MCF 10A (cell line): ENCODE data around the gene TXLNB. TPM values are rescaled to one million over a fixed set of nuclear protein-coding genes. Genes with fewer than 3 reads are reported as not detected.

Experiments
- BruUV-seq: library from RNA; stranded (reverse); fragments of 400-500 nt; replicated peaks from 2 replicates; lab custom pipeline; 2021; lab: Mats Ljungman, UMichigan
- CTCF ChIA-PET: fragments of 300-600 bp; sonication (Branson Sonifier 250); formaldehyde crosslinking; extraction: SDS; loops from one replicate; lab custom pipeline; 2021; ENCODE audit warnings: antibody characterized with exemption, inconsistent platforms; lab: Yijun Ruan, JAX
- POLR2A ChIA-PET: fragments of 300-600, 350-650 bp; sonication (Branson Sonifier 250); formaldehyde crosslinking; extraction: SDS; loops from one replicate; lab custom pipeline; 2020; ENCODE audit warnings: antibody characterized with exemption, inconsistent platforms; lab: Yijun Ruan, JAX
- DNase-seq: peaks from one replicate; pipeline ENCODE4 v3.0.0-alpha.2; 2018; ENCODE audit not compliant: unreplicated experiment
- H3K27ac Mint-ChIP-seq: one replicate; pipeline ENCODE4 v1.8.0; 2022; ENCODE audit warnings: mild to moderate bottlenecking, low read depth, mixed read lengths; ENCODE audit not compliant: unreplicated experiment
- H3K27me3 Mint-ChIP-seq: one replicate; pipeline ENCODE4 v1.8.0; 2022; ENCODE audit warnings: mixed read lengths; ENCODE audit not compliant: insufficient read depth, unreplicated experiment
- H3K36me3 Mint-ChIP-seq: one replicate; pipeline ENCODE4 v1.8.0; 2022; ENCODE audit warnings: mild to moderate bottlenecking, moderate library complexity, mixed read lengths; ENCODE audit not compliant: insufficient read depth, unreplicated experiment
- H3K4me1 Mint-ChIP-seq: one replicate; pipeline ENCODE4 v1.8.0; 2022; ENCODE audit warnings: mixed read lengths; ENCODE audit not compliant: insufficient read depth, unreplicated experiment
- H3K4me3 Mint-ChIP-seq: one replicate; pipeline ENCODE4 v1.8.0; 2022; ENCODE audit warnings: mild to moderate bottlenecking, moderate library complexity, mixed read lengths; ENCODE audit not compliant: unreplicated experiment
- H3K9me3 Mint-ChIP-seq: one replicate; pipeline ENCODE4 v1.8.0; 2022; ENCODE audit warnings: mixed read lengths; ENCODE audit not compliant: unreplicated experiment
- intact Hi-C: fragments of 100-400 bp; cut with micrococcal nuclease; formaldehyde crosslinking; loops from 2 replicates; pipeline ENCODE4 v1.14.1; 2022
- total RNA-seq: library from RNA; stranded (reverse); gene quantifications from 2 replicates; pipeline ENCODE4 v1.2.3, GENCODE V29; 2022
- TF ChIP-seq, protein P1 (sequence below): fragments of 200-600 bp; IDR thresholded peaks from one replicate; pipeline ENCODE4 v1.8.0; 2022; ENCODE audit warnings: antibody characterized with exemption, mild to moderate bottlenecking; ENCODE audit not compliant: unreplicated experiment

TXLNB gene
- total RNA-seq, 1 experiment from 2014 or later, result not detected

DNA sequence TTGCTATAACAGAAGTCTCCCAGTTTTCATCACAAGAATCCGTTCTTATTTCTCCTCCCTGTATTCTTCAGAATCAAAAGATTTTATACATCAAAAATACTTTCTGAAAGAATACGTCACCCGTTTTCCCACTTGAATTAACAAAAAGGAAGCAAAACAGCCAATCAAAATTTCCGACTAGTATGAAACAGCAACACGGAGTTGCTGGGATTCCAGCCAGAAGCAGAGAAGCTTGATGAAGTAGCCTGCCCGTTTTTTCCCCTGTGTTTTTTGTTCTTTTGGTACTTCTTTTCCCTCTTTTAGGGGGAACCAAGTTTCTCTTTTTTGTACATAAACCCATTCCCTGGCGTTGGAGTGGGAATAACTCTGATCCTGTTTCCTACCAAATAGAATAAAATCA, 14.6 kb downstream of the TXLNB start:
- ChIA-PET POLR2A (interaction anchor here (0.6 kb wide), 1 partner anchor 10 kb away, joined by 4 read pairs; no protein-coding TSS in a partner anchor), CTCF (no interaction called here)
- DNase-seq, result no peak
- Mint-ChIP-seq H3K4me1 (peaks cover 4% of the 10 kb centered on the region), H3K27ac (no peak overlapping the region), H3K9me3 (no peaks in the 10 kb centered on the region), H3K36me3 (no peaks in the 10 kb centered on the region), H3K4me3 (no peak overlapping the region), H3K27me3 (no peaks in the 10 kb centered on the region)
- intact Hi-C loops, result no loop called here
- TF ChIP-seq, protein P1, sequence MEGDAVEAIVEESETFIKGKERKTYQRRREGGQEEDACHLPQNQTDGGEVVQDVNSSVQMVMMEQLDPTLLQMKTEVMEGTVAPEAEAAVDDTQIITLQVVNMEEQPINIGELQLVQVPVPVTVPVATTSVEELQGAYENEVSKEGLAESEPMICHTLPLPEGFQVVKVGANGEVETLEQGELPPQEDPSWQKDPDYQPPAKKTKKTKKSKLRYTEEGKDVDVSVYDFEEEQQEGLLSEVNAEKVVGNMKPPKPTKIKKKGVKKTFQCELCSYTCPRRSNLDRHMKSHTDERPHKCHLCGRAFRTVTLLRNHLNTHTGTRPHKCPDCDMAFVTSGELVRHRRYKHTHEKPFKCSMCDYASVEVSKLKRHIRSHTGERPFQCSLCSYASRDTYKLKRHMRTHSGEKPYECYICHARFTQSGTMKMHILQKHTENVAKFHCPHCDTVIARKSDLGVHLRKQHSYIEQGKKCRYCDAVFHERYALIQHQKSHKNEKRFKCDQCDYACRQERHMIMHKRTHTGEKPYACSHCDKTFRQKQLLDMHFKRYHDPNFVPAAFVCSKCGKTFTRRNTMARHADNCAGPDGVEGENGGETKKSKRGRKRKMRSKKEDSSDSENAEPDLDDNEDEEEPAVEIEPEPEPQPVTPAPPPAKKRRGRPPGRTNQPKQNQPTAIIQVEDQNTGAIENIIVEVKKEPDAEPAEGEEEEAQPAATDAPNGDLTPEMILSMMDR, result no peak
- BruUV-seq, result no TSS peak

DNA sequence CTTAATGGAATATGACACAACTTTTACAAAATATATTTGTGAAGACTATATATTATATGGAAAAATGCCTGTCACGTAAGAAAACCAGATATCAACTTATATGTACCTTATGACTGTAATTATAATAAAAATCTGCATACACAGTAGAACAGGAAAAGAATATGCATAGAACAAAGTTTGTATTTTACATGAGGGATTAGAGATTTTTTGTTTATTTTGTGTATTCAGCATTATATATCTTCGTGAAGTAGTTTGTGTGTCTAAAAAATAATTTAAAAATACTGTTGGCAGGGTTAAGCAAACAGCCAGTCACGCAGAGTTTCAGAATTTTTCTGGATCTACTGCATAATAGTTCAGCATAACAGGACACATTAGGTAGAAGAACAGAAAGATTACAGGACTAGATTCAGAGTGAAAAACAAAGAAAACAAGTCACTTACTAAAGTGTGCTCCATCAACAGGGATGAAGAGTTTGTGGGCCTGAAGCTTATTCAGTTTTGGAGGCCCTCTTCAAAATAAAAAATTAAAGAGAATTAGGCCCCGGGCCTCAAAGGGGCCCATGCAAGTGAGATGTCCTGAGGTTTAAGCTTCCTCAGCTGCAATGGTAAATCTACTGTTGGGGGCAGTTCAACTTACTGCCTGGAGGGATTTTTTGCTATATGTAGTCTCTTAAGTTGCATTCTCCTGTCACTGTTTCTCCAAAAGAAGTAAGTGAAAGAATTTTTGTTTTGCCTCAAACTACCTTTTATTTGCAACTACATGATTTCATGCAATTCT, 16.3 kb downstream of the TXLNB start:
- no TSS peak for BruUV-seq
- Mint-ChIP-seq H3K4me1 (peaks cover 10% of the 10 kb centered on the region), H3K27me3 (no peaks in the 10 kb centered on the region), H3K36me3 (no peaks in the 10 kb centered on the region), H3K9me3 (no peaks in the 10 kb centered on the region), H3K4me3 (no peak overlapping the region), H3K27ac (no peak overlapping the region)
- TF ChIP-seq, protein P1, result no peak
- DNase-seq, result no peak
- CTCF ChIA-PET, result interaction anchor here (0.6 kb wide), 1 partner anchor 729 kb away, joined by 4 read pairs; no protein-coding TSS in a partner anchor
- intact Hi-C loops, result no loop called here
- POLR2A ChIA-PET, result no interaction called here

DNA sequence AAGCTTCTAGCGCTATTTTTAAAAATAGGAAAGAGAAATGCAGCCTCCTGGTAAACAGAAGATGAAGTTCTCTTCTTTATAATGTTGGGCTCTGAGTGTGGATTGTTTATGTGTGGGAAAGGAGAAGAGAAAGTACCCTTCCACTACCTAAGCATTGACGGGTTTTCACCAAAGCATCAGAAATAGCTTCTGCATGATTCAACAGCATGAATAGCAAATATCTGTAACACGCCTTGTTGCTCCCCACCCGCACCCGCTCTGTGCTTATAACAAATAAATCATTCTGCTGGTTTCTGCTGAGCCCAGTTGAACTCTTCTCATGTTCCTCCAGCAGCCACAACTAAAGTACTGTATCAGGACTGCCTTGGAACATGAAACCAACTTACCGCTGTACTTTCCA, 20.7 kb downstream of the TXLNB start:
- H3K27ac Mint-ChIP-seq, result no peak overlapping the region
- intact Hi-C loops, result no loop called here
- no TSS peak for BruUV-seq
- no peaks in the 10 kb centered on the region for H3K9me3 Mint-ChIP-seq
- no peak overlapping the region for H3K4me3 Mint-ChIP-seq
- POLR2A ChIA-PET, result no interaction called here
- no peaks in the 10 kb centered on the region for H3K27me3 Mint-ChIP-seq
- H3K36me3 Mint-ChIP-seq, result no peaks in the 10 kb centered on the region
- no peak for DNase-seq
- TF ChIP-seq, protein P1, result no peak
- H3K4me1 Mint-ChIP-seq, result peaks cover 5% of the 10 kb centered on the region
- CTCF ChIA-PET, result no interaction called here

DNA sequence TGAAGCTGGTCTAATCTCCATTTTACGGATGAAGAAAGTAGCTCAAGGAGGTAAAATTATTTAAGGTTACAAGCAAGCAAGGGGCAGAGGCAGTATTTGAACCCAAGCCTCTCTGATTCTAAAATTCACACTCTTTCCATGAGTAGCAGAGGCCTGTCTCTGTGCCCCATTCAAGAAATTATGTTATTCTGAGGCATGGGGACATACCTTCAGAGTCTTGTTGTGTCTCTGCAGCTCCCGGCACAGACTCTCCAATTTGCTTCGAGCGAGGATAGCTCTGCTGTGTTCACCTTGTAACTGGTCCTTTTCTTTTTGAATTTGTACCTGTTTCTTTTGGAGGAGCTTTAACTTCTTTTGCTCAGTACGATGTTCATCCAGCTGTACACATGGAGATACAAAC, 21.5 kb downstream of the TXLNB start:
- Mint-ChIP-seq H3K27me3 (no peaks in the 10 kb centered on the region), H3K9me3 (no peaks in the 10 kb centered on the region), H3K4me1 (peaks cover 5% of the 10 kb centered on the region), H3K36me3 (no peaks in the 10 kb centered on the region), H3K27ac (no peak overlapping the region), H3K4me3 (no peak overlapping the region)
- BruUV-seq, result no TSS peak
- ChIA-PET POLR2A (no interaction called here), CTCF (no interaction called here)
- intact Hi-C loops, result no loop called here
- DNase-seq, result no peak
- TF ChIP-seq, protein P1, result no peak
